HepG2 (cell line): Measurements from ENCODE around the gene TP73. TPM values are rescaled to one million over a fixed set of nuclear protein-coding genes. Genes with fewer than 3 reads are reported as not detected.

ENCODE experiments used
- CENPX ChIP-seq: sonication (generic); formaldehyde crosslinking; IDR thresholded peaks from 2 replicates; pipeline ENCODE4 v1.9.0; 2021; ENCODE audit warnings: mild to moderate bottlenecking, missing genetic modification reagents, moderate library complexity
- DRAP1 ChIP-seq: IDR thresholded peaks from 2 replicates; pipeline ENCODE4 v1.6.1; 2016; ENCODE audit warnings: missing genetic modification reagents, missing compliant biosample characterization
- DZIP1 ChIP-seq: sonication (generic); formaldehyde crosslinking; IDR thresholded peaks from 2 replicates; pipeline ENCODE4 v1.5.0; 2020; ENCODE audit warnings: mild to moderate bottlenecking, missing genetic modification reagents
- HDAC2 ChIP-seq: sonication (generic); formaldehyde crosslinking; IDR thresholded peaks from 2 replicates; pipeline ENCODE4 v1.4.0; 2020; ENCODE audit warnings: missing genetic modification reagents
- KLF9 ChIP-seq: IDR thresholded peaks from 2 replicates; pipeline ENCODE4 v1.6.1; 2016; ENCODE audit warnings: low read depth
- MXD4 ChIP-seq: IDR thresholded peaks from 2 replicates; pipeline ENCODE4 v1.6.1; 2016; ENCODE audit warnings: mild to moderate bottlenecking, missing biosample characterization, missing genetic modification reagents
- ONECUT2 ChIP-seq: sonication (generic); formaldehyde crosslinking; IDR thresholded peaks from 2 replicates; pipeline ENCODE4 v1.4.0; 2020; ENCODE audit warnings: missing genetic modification reagents
- RBM39 ChIP-seq: fragments of 200-400 bp; formaldehyde crosslinking; IDR thresholded peaks from one replicate; pipeline ENCODE4 v1.6.1; 2018; ENCODE audit warnings: antibody characterized with exemption, mild to moderate bottlenecking, low read depth, low read length; ENCODE audit not compliant: poor library complexity, severe bottlenecking
- RERE ChIP-seq: IDR thresholded peaks from 2 replicates; pipeline ENCODE4 v1.6.1; 2016; ENCODE audit warnings: low read depth, missing genetic modification reagents, missing compliant biosample characterization
- SP4 ChIP-seq: sonication (generic); formaldehyde crosslinking; IDR thresholded peaks from 2 replicates; pipeline ENCODE4 v1.8.1; 2023; ENCODE audit warnings: mild to moderate bottlenecking, missing genetic modification reagents
- ZNF260 ChIP-seq: sonication (generic); formaldehyde crosslinking; IDR thresholded peaks from 2 replicates; pipeline ENCODE4 v1.4.0; 2020; ENCODE audit warnings: missing genetic modification reagents, low read depth, mild to moderate bottlenecking, borderline replicate concordance
- ZNF33A ChIP-seq: sonication (generic); formaldehyde crosslinking; IDR thresholded peaks from 2 replicates; pipeline ENCODE4 v1.5.1; 2020; ENCODE audit warnings: missing genetic modification reagents, mild to moderate bottlenecking, moderate library complexity, borderline replicate concordance
- ZNF34 ChIP-seq: sonication (generic); formaldehyde crosslinking; IDR thresholded peaks from 2 replicates; pipeline ENCODE4 v1.4.0; 2020; ENCODE audit warnings: mild to moderate bottlenecking, missing genetic modification reagents, borderline replicate concordance
- ZNF367 ChIP-seq: sonication (generic); formaldehyde crosslinking; IDR thresholded peaks from 2 replicates; pipeline ENCODE4 v1.4.0; 2020; ENCODE audit warnings: missing genetic modification reagents, borderline replicate concordance
- ZNF530 ChIP-seq: sonication (generic); formaldehyde crosslinking; IDR thresholded peaks from 2 replicates; pipeline ENCODE4 v1.5.0; 2020; ENCODE audit warnings: low read depth, mild to moderate bottlenecking, missing genetic modification reagents
- ZNF772 ChIP-seq: sonication (generic); formaldehyde crosslinking; IDR thresholded peaks from 2 replicates; pipeline ENCODE4 v1.5.0; 2020; ENCODE audit warnings: mild to moderate bottlenecking, missing genetic modification reagents
- ZNF773 ChIP-seq: sonication (generic); formaldehyde crosslinking; IDR thresholded peaks from 2 replicates; pipeline ENCODE4 v1.4.0; 2020; ENCODE audit warnings: missing genetic modification reagents, borderline replicate concordance
- ZNF83 ChIP-seq: sonication (generic); formaldehyde crosslinking; IDR thresholded peaks from 2 replicates; pipeline ENCODE4 v1.4.0; 2020; ENCODE audit warnings: missing genetic modification reagents, mild to moderate bottlenecking, borderline replicate concordance
- ZNF841 ChIP-seq: sonication (generic); formaldehyde crosslinking; IDR thresholded peaks from 2 replicates; pipeline ENCODE4 v1.8.1; 2023; ENCODE audit warnings: missing genetic modification reagents, borderline replicate concordance
- ZSCAN21 ChIP-seq: sonication (generic); formaldehyde crosslinking; IDR thresholded peaks from 2 replicates; pipeline ENCODE4 v1.8.0; 2022; ENCODE audit warnings: mild to moderate bottlenecking, missing genetic modification reagents, moderate library complexity, borderline replicate concordance
- ZSCAN9 ChIP-seq: IDR thresholded peaks from 2 replicates; pipeline ENCODE4 v1.6.1; 2016; ENCODE audit warnings: borderline replicate concordance
- polyA plus RNA-seq, 8 experiments: library from polyadenylated mRNA; depleted of rRNA in 3 of 8; stranded (reverse) in 7 of 8; unstranded in 1 of 8; fragments of >200 nt; fragmentation: Illumina TruSeq in 4 of 8; extraction: Trizol in 4 of 8; gene quantifications; 2 replicates each; pipeline versions ENCODE4 v1.2.1 to v1.2.3, GENCODE V29; 2011 to 2016; ENCODE audit warnings: low read depth in 4 of 8, missing spikeins in 1 of 8, mixed read lengths in 1 of 8; ENCODE audit not compliant: insufficient read depth in 1 of 8
- total RNA-seq, 5 experiments: library from RNA; depleted of rRNA; stranded (reverse); fragments of >200 nt; fragmentation: Illumina TruSeq; extraction: Trizol; gene quantifications; 2 replicates each; pipeline ENCODE4 v1.2.3, GENCODE V29; 2016; ENCODE audit warnings: low read depth in 1 of 5

The TP73 gene
- total and polyA plus RNA-seq, 2 of the 13 experiments (the other 11 are each of a cell fraction or from before 2014, with no cell fraction given) = 0.49 to 1.1 TPM

- TF ChIP-seq ZNF260 (CRISPR knock-in tag) (no peak), DZIP1 (CRISPR knock-in tag) (no peak), ZNF530 (0 out of 2 replicates have a peak, but pooled peaks have one; percentile 24), ZNF772 (peak; percentile 79), ONECUT2 (peak; percentile 12; the same call in 1 of the 2 replicates), ZNF33A (peak; percentile 43; the same call in 1 of the 2 replicates), RERE (0 out of 2 replicates have a peak, but pooled peaks have one; percentile 42), CENPX (CRISPR knock-in tag) (no peak), ZSCAN21 (CRISPR knock-in tag) (peak; percentile 68; the same call in 1 of the 2 replicates), ZNF841 (CRISPR knock-in tag) (peak; percentile 49; the same call in 1 of the 2 replicates), KLF9 (CRISPR knock-in tag) (no peak), RBM39 (peak; percentile 74), HDAC2 (CRISPR knock-in tag) (peak; percentile 65), ZSCAN9 (CRISPR knock-in tag) (peak; percentile 92), ZNF34 (0 out of 2 replicates have a peak, but pooled peaks have one; percentile 21), ZNF367 (CRISPR knock-in tag) (peak; percentile 18; the same call in 1 of the 2 replicates), SP4 (CRISPR knock-in tag) (peak; percentile 66), MXD4 (CRISPR knock-in tag) (peak; percentile 61; the same call in 1 of the 2 replicates), DRAP1 (CRISPR knock-in tag) (peak; percentile 13; the same call in 1 of the 2 replicates), ZNF83 (CRISPR knock-in tag) (peak; percentile 71; the same call in 1 of the 2 replicates), ZNF773 (CRISPR knock-in tag) (no peak)
Observed at GRCh38 chr1:3775490-3776230, 123.3 kb downstream of the TP73 start (continued).
